Measurements from ENCODE around the gene PTPN13. TPM values are rescaled to one million over a fixed set of nuclear protein-coding genes. Genes with fewer than 3 reads are reported as not detected.

PTPN13 gene
- total RNA-seq, 2 experiments from 2014 or later: 3.9 to 4.1 TPM

DNA sequence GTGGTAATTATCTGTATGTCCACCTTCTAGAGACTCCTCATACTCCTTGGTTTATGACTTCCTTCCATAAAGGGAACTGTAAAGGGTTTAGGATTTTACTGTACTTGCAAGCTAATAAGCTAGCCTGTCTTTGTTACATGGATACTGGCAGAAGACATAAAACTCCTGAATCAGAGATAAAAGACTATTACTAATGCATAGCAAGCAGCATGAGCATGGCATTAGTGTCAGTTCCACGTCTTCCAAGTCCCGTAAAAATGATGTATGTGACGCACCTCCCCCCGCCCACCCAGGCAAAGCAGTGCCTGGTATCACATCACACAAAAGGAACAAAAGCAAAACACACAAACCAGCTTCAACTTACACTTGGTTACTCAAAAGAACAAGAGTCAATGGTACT is 184.1 kb downstream of the PTPN13 start:
- H3K36me3 Mint-ChIP-seq (ENCODE audit: low read depth): no peaks in the 10 kb centered on the region
- no peak overlapping the region for H3K27ac Mint-ChIP-seq
- Histone ChIP-seq H3K4me1 (ENCODE audit: insufficient read depth, low read length) (no peaks in the 10 kb centered on the region), H3K27me3 (ENCODE audit: control insufficient read depth in 1 of 2, insufficient read depth in 2 of 2, low read length in 2 of 2) (no peaks in the 10 kb centered on the region), H3K4me3 (ENCODE audit: low read length) (no peak overlapping the region), H3K36me3 (ENCODE audit: insufficient read depth, low read length) (no peaks in the 10 kb centered on the region), H3K27ac (ENCODE audit: low read depth in 1 of 2, low read length in 2 of 2) (no peak overlapping the region), H3K9me3 (ENCODE audit: control insufficient read depth in 1 of 2, insufficient read depth in 1 of 2, low read length in 2 of 2) (no peaks in the 10 kb centered on the region)
- peaks cover 5% of the 10 kb centered on the region for H3K27me3 Mint-ChIP-seq
- POLR2A ChIA-PET: no interaction called here
- intact Hi-C loops (cut with DNase I, micrococcal nuclease): no loop called here
- H3K9me3 Mint-ChIP-seq: no peaks in the 10 kb centered on the region
- no peaks in the 10 kb centered on the region for H3K4me1 Mint-ChIP-seq (ENCODE audit: low read depth)
- CTCF ChIA-PET: no interaction called here
- no peak for DNase-seq
- ATAC-seq (ENCODE audit: poor library complexity): no peak
- TF ChIP-seq, protein P1, sequence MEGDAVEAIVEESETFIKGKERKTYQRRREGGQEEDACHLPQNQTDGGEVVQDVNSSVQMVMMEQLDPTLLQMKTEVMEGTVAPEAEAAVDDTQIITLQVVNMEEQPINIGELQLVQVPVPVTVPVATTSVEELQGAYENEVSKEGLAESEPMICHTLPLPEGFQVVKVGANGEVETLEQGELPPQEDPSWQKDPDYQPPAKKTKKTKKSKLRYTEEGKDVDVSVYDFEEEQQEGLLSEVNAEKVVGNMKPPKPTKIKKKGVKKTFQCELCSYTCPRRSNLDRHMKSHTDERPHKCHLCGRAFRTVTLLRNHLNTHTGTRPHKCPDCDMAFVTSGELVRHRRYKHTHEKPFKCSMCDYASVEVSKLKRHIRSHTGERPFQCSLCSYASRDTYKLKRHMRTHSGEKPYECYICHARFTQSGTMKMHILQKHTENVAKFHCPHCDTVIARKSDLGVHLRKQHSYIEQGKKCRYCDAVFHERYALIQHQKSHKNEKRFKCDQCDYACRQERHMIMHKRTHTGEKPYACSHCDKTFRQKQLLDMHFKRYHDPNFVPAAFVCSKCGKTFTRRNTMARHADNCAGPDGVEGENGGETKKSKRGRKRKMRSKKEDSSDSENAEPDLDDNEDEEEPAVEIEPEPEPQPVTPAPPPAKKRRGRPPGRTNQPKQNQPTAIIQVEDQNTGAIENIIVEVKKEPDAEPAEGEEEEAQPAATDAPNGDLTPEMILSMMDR (IDR thresholded peaks at IDR 0.05): no peak
- no peak overlapping the region for H3K4me3 Mint-ChIP-seq

DNA sequence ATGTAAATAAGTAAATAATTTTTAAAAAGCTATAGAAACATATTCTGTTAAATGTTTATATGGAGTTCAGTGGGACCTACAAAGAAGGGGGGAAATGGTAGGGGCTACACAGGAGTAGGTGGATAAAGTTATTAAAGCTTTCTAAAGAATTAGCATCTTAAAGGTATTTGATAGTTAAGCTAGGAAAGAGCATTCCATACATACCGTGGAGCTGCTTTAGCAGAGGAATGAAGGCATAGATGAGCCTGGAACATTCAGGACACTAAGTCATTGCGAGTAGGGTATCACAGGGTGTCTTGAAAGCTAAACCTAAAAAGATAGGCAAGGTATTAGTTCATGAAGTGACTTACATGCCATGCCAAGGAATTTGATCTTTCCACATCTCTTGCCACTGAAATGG is 194.7 kb downstream of the PTPN13 start:
- TF ChIP-seq, protein P1 (IDR thresholded peaks at IDR 0.05): no peak
- Histone ChIP-seq H3K4me1 (ENCODE audit: insufficient read depth, low read length) (no peaks in the 10 kb centered on the region), H3K27me3 (ENCODE audit: control insufficient read depth in 1 of 2, insufficient read depth in 2 of 2, low read length in 2 of 2) (no peaks in the 10 kb centered on the region), H3K4me3 (ENCODE audit: low read length) (no peak overlapping the region), H3K36me3 (ENCODE audit: insufficient read depth, low read length) (no peaks in the 10 kb centered on the region), H3K9me3 (ENCODE audit: control insufficient read depth in 1 of 2, insufficient read depth in 1 of 2, low read length in 2 of 2) (peaks cover 0 to 7% of the 10 kb centered on the region in 2 experiments), H3K27ac (ENCODE audit: low read depth in 1 of 2, low read length in 2 of 2) (no peak overlapping the region)
- ATAC-seq (ENCODE audit: poor library complexity): no peak
- Mint-ChIP-seq H3K27me3 (no peaks in the 10 kb centered on the region), H3K9me3 (peaks cover 3% of the 10 kb centered on the region), H3K4me3 (no peak overlapping the region), H3K36me3 (ENCODE audit: low read depth) (no peaks in the 10 kb centered on the region), H3K27ac (no peak overlapping the region), H3K4me1 (ENCODE audit: low read depth) (no peaks in the 10 kb centered on the region)
- POLR2A ChIA-PET: no interaction called here
- DNase-seq: no peak
- CTCF ChIA-PET: no interaction called here
- intact Hi-C loops (cut with DNase I, micrococcal nuclease): no loop called here

DNA sequence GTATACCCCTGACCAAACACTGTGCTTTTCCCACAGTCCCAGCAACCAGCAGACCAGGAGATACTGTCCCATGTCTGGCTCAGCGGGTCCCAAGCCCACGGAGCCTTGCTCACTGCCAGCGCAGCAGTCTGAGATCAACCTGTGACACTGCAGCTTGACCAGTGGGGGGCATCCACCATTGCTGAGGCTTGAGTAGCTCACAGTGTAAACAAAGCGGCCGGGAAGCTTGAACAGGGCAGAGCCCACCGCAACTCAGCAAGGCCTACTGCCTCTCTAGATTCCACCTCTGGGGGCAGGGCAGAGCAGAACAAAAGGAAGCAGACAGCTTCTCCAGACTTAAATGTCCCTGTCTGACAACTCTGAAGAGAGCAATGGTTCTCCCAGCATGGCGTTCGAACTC is 197.0 kb downstream of the PTPN13 start:
- DNase-seq (no peak), ATAC-seq (ENCODE audit: poor library complexity) (no peak)
- Histone ChIP-seq H3K27me3 (ENCODE audit: control insufficient read depth in 1 of 2, insufficient read depth in 2 of 2, low read length in 2 of 2) (no peaks in the 10 kb centered on the region), H3K9me3 (ENCODE audit: control insufficient read depth in 1 of 2, insufficient read depth in 1 of 2, low read length in 2 of 2) (peaks cover 0 to 7% of the 10 kb centered on the region in 2 experiments), H3K4me1 (ENCODE audit: insufficient read depth, low read length) (no peaks in the 10 kb centered on the region), H3K36me3 (ENCODE audit: insufficient read depth, low read length) (no peaks in the 10 kb centered on the region), H3K27ac (ENCODE audit: low read depth in 1 of 2, low read length in 2 of 2) (no peak overlapping the region), H3K4me3 (ENCODE audit: low read length) (no peak overlapping the region)
- no peaks in the 10 kb centered on the region for H3K36me3 Mint-ChIP-seq (ENCODE audit: low read depth)
- H3K4me3 Mint-ChIP-seq: no peak overlapping the region
- H3K27me3 Mint-ChIP-seq: no peaks in the 10 kb centered on the region
- H3K27ac Mint-ChIP-seq: no peak overlapping the region
- CTCF ChIA-PET: no interaction called here
- no peaks in the 10 kb centered on the region for H3K4me1 Mint-ChIP-seq (ENCODE audit: low read depth)
- POLR2A ChIA-PET: no interaction called here
- intact Hi-C loops (cut with DNase I, micrococcal nuclease): no loop called here
- H3K9me3 Mint-ChIP-seq: peaks cover 3% of the 10 kb centered on the region
- TF ChIP-seq, protein P1 (IDR thresholded peaks at IDR 0.05): no peak

Data from CD4-positive, alpha-beta T cell (primary cell).